H9 (cell line): ENCODE data around the gene ZNRF3. TPM values are rescaled to one million over a fixed set of nuclear protein-coding genes. Genes with fewer than 3 reads are reported as not detected.

ENCODE experiments used
- DNase-seq: peaks from one replicate; pipeline ENCODE4 v3.0.0-alpha.2; 2017
- H2AFZ ChIP-seq: one replicate; pipeline ENCODE4 v1.6.1; 2013; ENCODE audit warnings: mild to moderate bottlenecking, low read length, control low read depth, moderate library complexity
- H2AK5ac ChIP-seq: 2 replicates; pipeline ENCODE4 v1.6.1; 2013; ENCODE audit warnings: low read length, control low read depth, mixed read lengths; ENCODE audit not compliant: insufficient read length
- H2BK120ac ChIP-seq: one replicate; pipeline ENCODE4 v1.6.1; 2013; ENCODE audit warnings: low read depth, mild to moderate bottlenecking, low read length, control low read depth, inconsistent platforms; ENCODE audit not compliant: poor library complexity, severe bottlenecking
- H2BK12ac ChIP-seq: 2 replicates; pipeline ENCODE4 v1.6.1; 2013; ENCODE audit warnings: low read length, control low read depth, mixed read lengths, low read depth; ENCODE audit not compliant: insufficient read length
- H2BK15ac ChIP-seq: 2 replicates; pipeline ENCODE4 v1.6.1; 2013; ENCODE audit warnings: low read depth, low read length, control low read depth
- H2BK20ac ChIP-seq: one replicate; pipeline ENCODE4 v1.6.1; 2013; ENCODE audit warnings: low read depth, mild to moderate bottlenecking, low read length, control low read depth, inconsistent platforms; ENCODE audit not compliant: poor library complexity, severe bottlenecking
- H2BK5ac ChIP-seq: 2 replicates; pipeline ENCODE4 v1.6.1; 2013; ENCODE audit warnings: low read length, control low read depth, mixed read lengths; ENCODE audit not compliant: insufficient read length
- H3K14ac ChIP-seq: 2 replicates; pipeline ENCODE4 v1.6.1; 2013; ENCODE audit warnings: low read length, control low read depth; ENCODE audit not compliant: insufficient read depth
- H3K18ac ChIP-seq: 2 replicates; pipeline ENCODE4 v1.6.1; 2013; ENCODE audit warnings: low read depth, mild to moderate bottlenecking, mixed read lengths, low read length, control low read depth; ENCODE audit not compliant: insufficient read length
- H3K23ac ChIP-seq: 2 replicates; pipeline ENCODE4 v1.6.1; 2013; ENCODE audit warnings: low read length, control low read depth, mixed read lengths, low read depth; ENCODE audit not compliant: insufficient read length
- H3K23me2 ChIP-seq: 2 replicates; pipeline ENCODE4 v1.6.1; 2013; ENCODE audit warnings: low read depth, mild to moderate bottlenecking, mixed read lengths, low read length, control low read depth; ENCODE audit not compliant: insufficient read length, poor library complexity, severe bottlenecking
- H3K27ac ChIP-seq: 2 replicates; pipeline ENCODE4 v1.5.1; 2013; ENCODE audit warnings: low read length, control low read depth, mixed read lengths, low read depth; ENCODE audit not compliant: insufficient read length
- H3K27me3 ChIP-seq: 2 replicates; pipeline ENCODE4 v1.6.1; 2013; ENCODE audit warnings: low read length, control low read depth, inconsistent platforms; ENCODE audit not compliant: insufficient read depth
- H3K4ac ChIP-seq: 2 replicates; pipeline ENCODE4 v1.6.1; 2013; ENCODE audit warnings: low read depth, mild to moderate bottlenecking, control low read depth, inconsistent platforms, low read length, moderate library complexity
- H3K4me1 ChIP-seq: 2 replicates; pipeline ENCODE4 v1.6.1; 2013; ENCODE audit warnings: low read length, control low read depth, inconsistent platforms; ENCODE audit not compliant: insufficient read depth
- H3K4me2 ChIP-seq: 2 replicates; pipeline ENCODE4 v1.6.1; 2013; ENCODE audit warnings: low read length, control low read depth, mixed read lengths; ENCODE audit not compliant: insufficient read length, insufficient read depth
- H3K56ac ChIP-seq: 2 replicates; pipeline ENCODE4 v1.6.1; 2013; ENCODE audit warnings: low read depth, mild to moderate bottlenecking, mixed read lengths, low read length, control low read depth; ENCODE audit not compliant: insufficient read length
- H3K79me1 ChIP-seq: 2 replicates; pipeline ENCODE4 v1.6.1; 2013; ENCODE audit warnings: low read depth, mild to moderate bottlenecking, moderate library complexity, low read length, control low read depth, inconsistent platforms; ENCODE audit not compliant: insufficient read depth, poor library complexity, severe bottlenecking
- H3K79me2 ChIP-seq: 2 replicates; pipeline ENCODE4 v1.6.1; 2013; ENCODE audit warnings: low read length, control low read depth, inconsistent platforms; ENCODE audit not compliant: insufficient read depth
- H3K9ac ChIP-seq: 2 replicates; pipeline ENCODE4 v1.6.1; 2013; ENCODE audit warnings: low read length, control low read depth, mixed read lengths; ENCODE audit not compliant: insufficient read length; ENCODE audit errors: extremely low read depth
- H3K9me3 ChIP-seq: one replicate; pipeline ENCODE4 v1.6.1; 2013; ENCODE audit warnings: low read depth, low read length, inconsistent platforms; ENCODE audit not compliant: control insufficient read depth
- H3T11ph ChIP-seq: one replicate; pipeline ENCODE4 v1.6.1; 2013; ENCODE audit warnings: mild to moderate bottlenecking, low read length, control low read depth, inconsistent platforms
- H4K20me1 ChIP-seq: one replicate; pipeline ENCODE4 v1.6.1; 2013; ENCODE audit not compliant: control insufficient read depth, insufficient read length, insufficient read depth
- H4K5ac ChIP-seq: 2 replicates; pipeline ENCODE4 v1.6.1; 2013; ENCODE audit warnings: low read depth, mild to moderate bottlenecking, mixed read lengths, low read length, control low read depth; ENCODE audit not compliant: insufficient read length
- H4K8ac ChIP-seq: replicated peaks from 2 replicates; pipeline ENCODE4 v1.6.1; 2013; ENCODE audit warnings: low read length, control low read depth, mixed read lengths, low read depth; ENCODE audit not compliant: insufficient read length
- H4K91ac ChIP-seq: 2 replicates; pipeline ENCODE4 v1.6.1; 2013; ENCODE audit warnings: low read depth, mild to moderate bottlenecking, moderate library complexity, mixed read lengths, low read length, control low read depth; ENCODE audit not compliant: insufficient read length
- H3K27ac Mint-ChIP-seq, 3 experiments: 2 replicates in 2 of 3; 3 replicates in 1 of 3; pipeline ENCODE4 v1.8.0; 2020 to 2021; ENCODE audit warnings: mixed read lengths in 3 of 3, mild to moderate bottlenecking in 1 of 3, moderate library complexity in 1 of 3
- H3K27me3 Mint-ChIP-seq: 2 replicates; pipeline ENCODE4 v1.8.0; 2021; ENCODE audit warnings: low read depth, mild to moderate bottlenecking, moderate library complexity, mixed read lengths
- H3K36me3 Mint-ChIP-seq, 3 experiments: 2 replicates in 2 of 3; 3 replicates in 1 of 3; pipeline ENCODE4 v1.8.0; 2020 to 2021; ENCODE audit warnings: low read depth in 3 of 3, mixed read lengths in 3 of 3; ENCODE audit not compliant: insufficient read depth in 1 of 3
- H3K4me1 Mint-ChIP-seq, 2 experiments: 2 replicates each; pipeline ENCODE4 v1.8.0; 2020; ENCODE audit warnings: mixed read lengths in 2 of 2
- H3K4me3 Mint-ChIP-seq, 2 experiments: 2 replicates in 1 of 2; 3 replicates in 1 of 2; pipeline ENCODE4 v1.8.0; 2020 to 2021; ENCODE audit warnings: mild to moderate bottlenecking in 2 of 2, mixed read lengths in 2 of 2, moderate library complexity in 1 of 2
- H3K9me3 Mint-ChIP-seq, 2 experiments: 2 replicates in 1 of 2; 3 replicates in 1 of 2; pipeline ENCODE4 v1.8.0; 2020; ENCODE audit warnings: mild to moderate bottlenecking in 2 of 2, mixed read lengths in 2 of 2, moderate library complexity in 1 of 2
- WGBS: extraction: QIAGEN DNeasy Blood & Tissue Kit; methylation state at CpG from one replicate; pipeline ENCODE4 v1.1.7; 2013; ENCODE audit warnings: missing lambda C conversion rate, low lambda C conversion rate, mixed read lengths; ENCODE audit not compliant: insufficient read length; ENCODE audit errors: extremely low coverage; 5-methylcytosine and 5-hydroxymethylcytosine counted together
- total RNA-seq: library from RNA; stranded (reverse); gene quantifications from 2 replicates; pipeline ENCODE4 v1.2.1, GENCODE V29; 2021
- TF ChIP-seq, protein P1 (sequence below): fragments of 200-600 bp; sonication (generic); conservative IDR thresholded peaks from 3 replicates; pipeline ENCODE4 v1.8.0; 2021; ENCODE audit warnings: antibody characterized with exemption, mild to moderate bottlenecking

Gene ZNRF3
- total RNA-seq, 1 experiment from 2014 or later = 20.6 TPM

DNA sequence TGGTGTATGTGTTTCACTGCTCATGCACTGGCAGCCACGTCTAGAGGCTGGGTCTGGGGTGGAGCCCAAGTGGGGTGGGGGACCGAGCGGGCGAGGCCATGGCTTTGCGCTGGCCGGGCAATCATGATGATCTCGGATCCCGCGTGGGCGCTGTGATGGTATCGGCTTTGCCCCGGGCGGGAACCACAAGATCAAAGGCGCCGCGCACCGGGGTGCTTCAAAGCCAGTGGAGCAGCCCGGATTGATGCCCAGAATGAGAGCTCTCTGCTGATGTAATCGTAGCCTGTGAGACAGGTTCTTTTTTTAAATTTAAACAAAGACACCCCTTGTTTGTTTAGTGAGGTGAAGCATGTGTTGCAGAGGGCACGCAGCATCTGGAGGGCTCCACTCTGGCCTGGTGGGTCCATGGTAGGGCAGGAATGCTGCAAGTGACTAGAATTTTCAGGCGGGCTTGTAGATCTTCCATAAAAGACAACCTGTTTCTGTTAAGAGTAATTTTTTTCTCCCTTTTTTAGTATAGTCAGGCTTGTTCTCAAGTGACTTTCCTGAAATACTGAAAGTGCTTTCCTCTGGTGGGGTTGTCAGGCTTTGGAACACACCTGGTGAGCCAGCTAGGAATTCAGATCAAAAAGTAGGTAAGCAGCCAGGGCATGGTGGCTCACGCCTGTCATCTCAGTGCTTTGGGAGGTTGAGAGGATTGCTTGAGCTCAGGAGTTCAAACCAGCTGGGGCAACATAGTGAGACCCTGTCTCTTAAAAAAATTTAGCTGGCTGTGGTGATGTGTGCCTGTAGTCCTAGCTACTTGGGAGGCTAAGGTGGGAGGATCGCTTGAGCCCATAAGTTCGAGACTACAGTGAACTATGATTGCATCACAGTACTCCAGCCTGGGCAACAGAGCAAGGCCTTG lies 40.7 kb downstream of the ZNRF3 start:
- Mint-ChIP-seq H3K9me3 (no peaks in the 10 kb centered on the region), H3K4me1 (peaks cover 57 to 58% of the 10 kb centered on the region in 2 experiments), H3K27ac (peak overlapping the region in 1 of 3 experiments; percentile 69; a peak in 2 of 7 replicates), H3K4me3 (no peak overlapping the region), H3K27me3 (no peaks in the 10 kb centered on the region), H3K36me3 (peaks cover 0 to 2% (median 0%) of the 10 kb centered on the region in 3 experiments; a peak in 1 of 7 replicates)
- Histone ChIP-seq H2BK12ac (no peak overlapping the region), H3K27ac (no peak overlapping the region), H3K4ac (no peak overlapping the region), H3K4me1 (peaks cover 12% of the 10 kb centered on the region; the same call in 1 of the 2 replicates), H3K9me3 (no peaks in the 10 kb centered on the region), H2BK5ac (no peak overlapping the region), H3T11ph (no peak overlapping the region), H3K56ac (no peak overlapping the region), H2AFZ (no peak overlapping the region), H3K79me2 (peaks cover 24% of the 10 kb centered on the region; the same call in 1 of the 2 replicates), H3K4me2 (no peak overlapping the region), H3K14ac (no peak overlapping the region), H2AK5ac (no peak overlapping the region), H3K23me2 (no peaks in the 10 kb centered on the region), H3K27me3 (no peaks in the 10 kb centered on the region; the same call in 1 of the 2 replicates), H3K79me1 (peaks cover 13% of the 10 kb centered on the region), H4K8ac (no peak overlapping the region), H2BK15ac (no peak overlapping the region), H2BK20ac (no peak overlapping the region), H3K9ac (no peak overlapping the region), H3K18ac (no peak overlapping the region), H3K23ac (no peak overlapping the region), H4K5ac (no peak overlapping the region), H4K91ac (no peak overlapping the region), H2BK120ac (peak overlapping the region; percentile 7), H4K20me1 (no peaks in the 10 kb centered on the region)
- TF ChIP-seq, protein P1, sequence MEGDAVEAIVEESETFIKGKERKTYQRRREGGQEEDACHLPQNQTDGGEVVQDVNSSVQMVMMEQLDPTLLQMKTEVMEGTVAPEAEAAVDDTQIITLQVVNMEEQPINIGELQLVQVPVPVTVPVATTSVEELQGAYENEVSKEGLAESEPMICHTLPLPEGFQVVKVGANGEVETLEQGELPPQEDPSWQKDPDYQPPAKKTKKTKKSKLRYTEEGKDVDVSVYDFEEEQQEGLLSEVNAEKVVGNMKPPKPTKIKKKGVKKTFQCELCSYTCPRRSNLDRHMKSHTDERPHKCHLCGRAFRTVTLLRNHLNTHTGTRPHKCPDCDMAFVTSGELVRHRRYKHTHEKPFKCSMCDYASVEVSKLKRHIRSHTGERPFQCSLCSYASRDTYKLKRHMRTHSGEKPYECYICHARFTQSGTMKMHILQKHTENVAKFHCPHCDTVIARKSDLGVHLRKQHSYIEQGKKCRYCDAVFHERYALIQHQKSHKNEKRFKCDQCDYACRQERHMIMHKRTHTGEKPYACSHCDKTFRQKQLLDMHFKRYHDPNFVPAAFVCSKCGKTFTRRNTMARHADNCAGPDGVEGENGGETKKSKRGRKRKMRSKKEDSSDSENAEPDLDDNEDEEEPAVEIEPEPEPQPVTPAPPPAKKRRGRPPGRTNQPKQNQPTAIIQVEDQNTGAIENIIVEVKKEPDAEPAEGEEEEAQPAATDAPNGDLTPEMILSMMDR = no peak
- WGBS = no CpG with 5 or more reads among the region's 24 CpGs
- DNase-seq = no peak
